A204.1 (cell line): ENCODE data around the gene PPP1R17.

Experiments used
- FAIRE-seq: peaks from 2 replicates; lab custom pipeline; 2012; peaks lifted over from hg19 to GRCh38; lab: Jason Lieb, UNC

Gene PPP1R17

GRCh38 chr7:31702354-31702753 is 15.3 kb downstream of the PPP1R17 start:
- FAIRE-seq, result no peak

- no peak for FAIRE-seq
Observed at GRCh38 chr7:31705377-31705776, 18.4 kb downstream of the PPP1R17 start.

- no peak for FAIRE-seq
Observed at GRCh38 chr7:31707089-31707488, 20.1 kb downstream of the PPP1R17 start.

- no peak for FAIRE-seq
Observed at GRCh38 chr7:31710171-31710570, 23.2 kb downstream of the PPP1R17 start.

- FAIRE-seq, result no peak
Observed at GRCh38 chr7:31716355-31716754, 29.3 kb downstream of the PPP1R17 start.

GRCh38 chr7:31720366-31720765 is 33.4 kb downstream of the PPP1R17 start:
- FAIRE-seq, result no peak

GRCh38 chr7:31724696-31725095 is 37.7 kb downstream of the PPP1R17 start:
- FAIRE-seq, result no peak

GRCh38 chr7:31729195-31729804 is 42.3 kb downstream of the PPP1R17 start:
- no peak for FAIRE-seq

GRCh38 chr7:31734456-31734855 is 47.4 kb downstream of the PPP1R17 start:
- no peak for FAIRE-seq

GRCh38 chr7:31735991-31736982 is 49.3 kb downstream of the PPP1R17 start:
- peak; percentile 90 for FAIRE-seq

GRCh38 chr7:31741852-31742251 is 54.8 kb downstream of the PPP1R17 start:
- FAIRE-seq, result no peak

GRCh38 chr7:31744294-31744874 is 57.4 kb downstream of the PPP1R17 start:
- peak; percentile 73 for FAIRE-seq

GRCh38 chr7:31747553-31747952 is 60.5 kb downstream of the PPP1R17 start:
- FAIRE-seq, result no peak

GRCh38 chr7:31748084-31748483 is 61.1 kb downstream of the PPP1R17 start:
- no peak for FAIRE-seq

GRCh38 chr7:31751726-31752125 is 64.7 kb downstream of the PPP1R17 start:
- FAIRE-seq, result no peak
